H1 (cell line): Measurements from ENCODE around the gene TSPAN3. TPM values are rescaled to one million over a fixed set of nuclear protein-coding genes. Genes with fewer than 3 reads are reported as not detected.

Experiments
- CBX5 ChIP-seq: fragments of 300-800, 300-1000 bp; sonication (generic); IDR thresholded peaks from 2 replicates; pipeline ENCODE4 v1.7.1; 2016; ENCODE audit warnings: antibody characterized with exemption, low read length, low read depth
- CBX8 ChIP-seq: fragments of 300-800, 300-1000 bp; sonication (generic); IDR thresholded peaks from 2 replicates; pipeline ENCODE4 v1.7.1; 2016; ENCODE audit warnings: low read depth, low read length, borderline replicate concordance
- CHD7 ChIP-seq: fragments of 300-600 bp; sonication (generic); IDR thresholded peaks from 2 replicates; pipeline ENCODE4 v1.7.1; 2012; ENCODE audit warnings: low read length, moderate library complexity, mild to moderate bottlenecking, inconsistent platforms; ENCODE audit not compliant: insufficient replicate concordance
- GTF2F1 ChIP-seq: IDR thresholded peaks from 2 replicates; pipeline ENCODE4 v1.6.1; 2012; ENCODE audit warnings: low read depth, low read length, improper control_type of control experiment, borderline replicate concordance
- polyA plus RNA-seq, 7 experiments: library from polyadenylated mRNA; depleted of rRNA in 3 of 7; stranded (reverse) in 5 of 7; unstranded in 2 of 7; fragments of >200 nt in 5 of 7; fragments of 200-250 nt in 2 of 7; gene quantifications; 1 replicate in 5 of 7; 2 replicates in 1 of 7; 4 replicates in 1 of 7; pipeline versions ENCODE4 v1.2.1 to v1.2.3, GENCODE V29; 2011 to 2013; ENCODE audit warnings: missing spikeins in 2 of 7, mixed read lengths in 2 of 7
- total RNA-seq: library from RNA; stranded (reverse); fragmentation: NEBNext Ultra II Directional; extraction: Animal tissue kit (Norgen Biotek cat#: 25700); gene quantifications from 2 replicates; pipeline ENCODE4 v1.2.1, GENCODE V29; 2021

The TSPAN3 gene
- total and polyA plus RNA-seq, 2 of the 8 experiments (the other 6 are each of a cell fraction or from before 2014, with no cell fraction given) = 107 to 238 TPM

DNA sequence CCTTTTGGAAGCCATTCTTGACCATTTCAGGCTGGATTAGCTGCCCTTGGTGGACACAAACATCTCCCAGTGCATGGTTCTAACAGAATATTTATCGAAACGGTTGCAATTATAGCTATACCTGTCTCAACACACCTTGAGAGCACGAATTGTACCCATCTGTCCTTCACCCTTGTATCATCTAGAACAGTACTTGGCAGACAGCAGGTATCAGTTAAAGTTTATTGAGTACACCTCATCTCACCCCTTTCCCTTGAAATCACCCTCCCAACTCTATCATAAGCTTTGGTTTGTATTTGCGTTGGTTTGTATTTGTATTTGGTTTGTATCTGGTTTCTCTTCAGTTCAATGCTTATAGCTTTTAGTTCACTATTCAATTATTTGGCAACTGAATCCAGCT lies 12.4 kb downstream of the TSPAN3 start (continued):
- TF ChIP-seq CHD7 (no peak), CBX5 (no peak), GTF2F1 (no peak), CBX8 (no peak)
